GM12801 (cell line): ENCODE results near the gene CETP.

Experiments
- TF ChIP-seq, protein P1 (sequence below): IDR thresholded peaks from one replicate; pipeline ENCODE4 v1.5.1; 2011; ENCODE audit warnings: control low read depth; ENCODE audit not compliant: insufficient read length; ENCODE audit errors: extremely low read depth

The CETP gene

DNA sequence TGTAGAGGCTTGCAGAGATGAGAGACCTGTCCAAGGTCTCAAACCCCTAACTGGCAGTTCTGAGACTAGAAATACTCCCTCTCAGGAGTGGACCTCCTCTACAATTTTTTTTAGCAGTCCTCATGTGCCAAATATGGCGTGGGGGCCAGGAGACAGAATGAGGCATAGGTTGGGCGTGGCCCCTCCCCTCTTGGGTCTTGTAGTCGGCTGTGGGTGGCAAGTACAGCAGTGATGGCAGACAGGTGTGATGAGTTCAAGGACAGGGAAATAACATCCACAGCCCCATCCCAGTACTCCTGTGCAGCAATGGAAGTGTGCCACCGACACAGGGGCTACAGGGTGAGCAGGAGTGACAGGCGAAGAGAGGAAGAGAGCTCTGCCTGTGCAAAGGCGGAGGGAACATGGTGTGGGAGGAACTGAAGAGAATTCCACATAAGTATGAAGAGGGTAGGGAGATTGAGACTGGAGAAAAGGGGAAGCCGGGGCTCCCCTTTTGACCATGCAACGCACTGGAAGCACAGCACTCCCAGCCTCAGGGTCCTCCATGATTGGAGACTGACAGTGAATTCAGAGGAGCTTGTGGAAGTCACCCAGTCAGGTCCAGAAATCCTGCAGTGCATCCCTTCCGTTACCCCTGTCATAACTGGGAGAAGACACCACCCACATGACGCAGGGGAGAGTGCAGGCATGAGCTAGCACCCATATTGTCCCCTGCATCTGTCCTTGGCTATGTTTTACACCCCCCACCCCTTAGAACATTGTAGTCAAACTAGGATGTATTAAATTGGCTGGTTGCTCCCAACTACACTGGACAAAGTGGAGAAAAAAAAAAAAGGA lies 14.8 kb upstream of the CETP start:
- TF ChIP-seq, protein P1, sequence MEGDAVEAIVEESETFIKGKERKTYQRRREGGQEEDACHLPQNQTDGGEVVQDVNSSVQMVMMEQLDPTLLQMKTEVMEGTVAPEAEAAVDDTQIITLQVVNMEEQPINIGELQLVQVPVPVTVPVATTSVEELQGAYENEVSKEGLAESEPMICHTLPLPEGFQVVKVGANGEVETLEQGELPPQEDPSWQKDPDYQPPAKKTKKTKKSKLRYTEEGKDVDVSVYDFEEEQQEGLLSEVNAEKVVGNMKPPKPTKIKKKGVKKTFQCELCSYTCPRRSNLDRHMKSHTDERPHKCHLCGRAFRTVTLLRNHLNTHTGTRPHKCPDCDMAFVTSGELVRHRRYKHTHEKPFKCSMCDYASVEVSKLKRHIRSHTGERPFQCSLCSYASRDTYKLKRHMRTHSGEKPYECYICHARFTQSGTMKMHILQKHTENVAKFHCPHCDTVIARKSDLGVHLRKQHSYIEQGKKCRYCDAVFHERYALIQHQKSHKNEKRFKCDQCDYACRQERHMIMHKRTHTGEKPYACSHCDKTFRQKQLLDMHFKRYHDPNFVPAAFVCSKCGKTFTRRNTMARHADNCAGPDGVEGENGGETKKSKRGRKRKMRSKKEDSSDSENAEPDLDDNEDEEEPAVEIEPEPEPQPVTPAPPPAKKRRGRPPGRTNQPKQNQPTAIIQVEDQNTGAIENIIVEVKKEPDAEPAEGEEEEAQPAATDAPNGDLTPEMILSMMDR: no peak

DNA sequence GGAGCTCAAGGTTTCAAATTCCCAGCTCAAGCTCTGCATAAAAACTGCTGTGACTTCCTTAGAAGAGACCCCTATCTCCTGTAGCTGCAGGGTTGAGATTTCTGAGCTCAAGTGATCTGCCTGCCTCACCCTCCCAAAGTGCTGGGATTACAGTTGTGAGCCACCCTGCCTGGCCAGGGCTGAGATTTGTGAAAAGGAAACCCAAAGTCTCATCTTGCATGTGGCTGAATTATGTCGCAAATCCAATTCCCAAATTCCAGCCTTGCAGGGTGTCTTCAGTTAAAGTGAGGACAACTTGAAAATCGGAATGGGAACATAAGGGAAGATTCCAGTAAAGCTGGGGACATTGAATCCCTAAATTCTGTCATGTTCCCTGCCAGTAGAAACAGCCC lies 14.2 kb upstream of the CETP start:
- TF ChIP-seq, protein P1: no peak

DNA sequence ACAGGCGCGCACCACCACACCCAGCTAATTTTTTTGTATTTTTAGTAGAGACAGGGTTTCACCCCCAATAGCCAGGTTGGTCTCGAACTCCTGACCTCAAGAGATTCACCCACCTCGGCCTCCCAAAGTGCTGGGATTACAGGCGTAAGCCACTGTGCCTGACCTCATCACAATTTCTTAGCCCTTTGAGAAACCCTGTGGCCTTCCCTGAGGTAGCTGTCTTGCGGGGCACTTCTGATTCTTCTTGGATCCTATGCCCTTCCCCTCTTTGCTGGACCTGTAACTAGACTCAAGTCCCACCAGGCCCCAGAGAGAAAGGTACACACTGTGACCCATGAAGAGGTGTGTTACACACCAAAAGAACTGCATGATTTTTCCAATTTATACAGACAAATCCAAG lies 13.5 kb upstream of the CETP start:
- TF ChIP-seq, protein P1: no peak

DNA sequence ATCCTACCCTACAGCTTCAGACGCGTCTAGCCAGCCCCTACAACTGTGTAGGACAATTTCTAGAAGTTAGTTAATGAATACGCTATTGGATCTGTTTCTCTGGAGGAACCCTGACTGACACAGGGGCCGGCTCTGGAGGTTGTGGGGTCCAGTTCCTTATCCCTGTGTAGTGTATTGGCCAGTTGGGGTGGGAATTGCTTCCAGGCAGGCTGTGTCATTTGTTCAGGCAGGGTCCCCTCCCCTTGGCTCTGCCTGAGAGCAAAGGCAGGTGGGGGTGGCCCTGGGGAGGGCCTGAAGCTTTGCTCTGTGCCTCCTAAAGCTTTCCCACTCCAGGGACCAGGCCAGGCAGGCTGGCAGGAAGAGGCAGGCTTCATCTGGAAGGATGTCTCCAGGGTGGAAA lies 11.7 kb upstream of the CETP start:
- TF ChIP-seq, protein P1: no peak

DNA sequence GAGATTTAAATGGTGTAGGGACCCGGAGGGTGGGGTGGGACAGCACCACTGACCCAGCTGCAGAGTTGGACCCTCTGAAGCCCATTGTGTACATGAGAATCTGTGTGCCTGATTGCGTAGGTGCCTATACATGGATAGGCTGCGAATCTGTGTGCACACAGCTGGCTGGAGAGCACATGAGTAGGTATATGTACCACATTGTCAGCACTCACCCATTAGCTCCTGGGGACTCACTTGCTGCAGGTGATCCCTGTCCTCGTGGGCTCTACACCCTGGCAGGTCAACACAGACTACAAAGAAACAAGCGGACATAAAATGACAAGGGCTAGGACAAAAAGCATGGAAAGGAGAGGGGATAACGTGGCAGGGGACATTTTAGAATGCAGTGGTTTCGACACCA lies 11.3 kb upstream of the CETP start:
- TF ChIP-seq, protein P1: no peak

DNA sequence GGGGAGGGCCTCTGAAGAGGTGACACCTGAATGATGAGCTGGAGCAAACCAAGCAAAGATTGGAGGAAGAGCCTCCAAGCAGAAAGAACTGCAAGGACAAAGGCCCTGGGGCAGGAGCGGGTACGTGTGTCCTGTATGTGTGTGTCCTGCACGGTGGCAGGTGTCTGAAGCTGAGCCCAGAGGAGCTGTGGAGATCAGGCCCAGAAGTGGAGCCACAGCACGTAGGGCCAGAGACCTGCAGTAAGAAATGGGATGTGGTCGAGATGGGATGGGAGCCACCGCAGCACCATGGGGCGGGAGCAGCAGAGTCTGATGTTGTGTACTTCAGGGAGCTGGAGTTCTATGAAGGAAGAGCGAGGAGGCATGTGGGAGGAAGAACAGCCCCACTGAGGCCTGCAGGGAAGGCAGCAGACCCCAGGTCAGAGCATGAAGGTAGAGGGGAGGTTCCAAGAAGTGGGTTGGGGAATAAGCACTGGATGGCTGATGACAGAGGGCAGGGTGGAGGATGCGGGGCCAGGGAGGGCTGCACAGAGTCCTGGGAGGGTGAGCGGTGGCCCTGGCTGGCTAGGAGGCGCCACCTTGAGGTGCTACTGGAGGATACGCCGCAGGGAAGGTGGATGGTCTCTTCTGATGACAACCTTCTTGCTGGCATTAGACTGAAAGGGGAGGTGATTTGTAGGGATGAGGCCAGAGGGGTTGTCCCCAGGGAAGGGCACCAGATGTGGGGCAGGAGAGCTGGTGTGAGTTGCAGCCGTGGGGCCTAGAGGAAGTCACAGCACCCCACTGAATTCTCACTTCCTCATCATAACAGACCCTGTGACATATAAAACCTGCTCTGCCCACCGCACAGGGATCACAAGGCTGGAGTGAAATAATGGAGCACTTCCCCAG lies 10.6 kb upstream of the CETP start:
- TF ChIP-seq, protein P1: no peak

DNA sequence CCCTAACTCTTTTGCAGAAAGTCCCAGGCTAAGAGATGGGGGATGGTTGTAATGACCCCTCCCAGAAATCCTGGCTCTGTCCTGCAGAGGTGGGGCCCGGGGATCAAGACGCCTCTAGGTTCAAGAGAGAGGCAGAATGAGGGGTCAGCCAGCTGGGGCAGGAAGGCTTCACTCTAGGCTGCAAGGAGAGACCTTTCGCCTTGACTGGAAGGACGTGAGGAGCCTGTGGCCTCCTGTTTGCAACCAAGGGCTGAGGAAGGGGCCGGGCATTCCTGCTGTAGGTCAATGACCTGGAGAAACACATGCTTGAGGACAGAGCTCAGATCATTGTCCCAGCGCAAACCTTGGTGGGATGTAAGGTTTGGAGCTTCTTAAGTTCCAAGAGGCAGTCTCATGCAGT lies 8.7 kb upstream of the CETP start:
- TF ChIP-seq, protein P1: no peak
